HepG2 (cell line): ENCODE data around the gene TJP3. TPM values are rescaled to one million over a fixed set of nuclear protein-coding genes. Genes with fewer than 3 reads are reported as not detected.

Experiments
- BRCA1 ChIP-seq: sonication (generic); formaldehyde crosslinking; IDR thresholded peaks from 2 replicates; pipeline ENCODE4 v1.4.0; 2020; ENCODE audit warnings: missing genetic modification reagents
- MAX ChIP-seq: IDR thresholded peaks from 2 replicates; pipeline ENCODE4 v1.6.1; 2012; ENCODE audit warnings: inconsistent platforms
- NFE2 ChIP-seq: sonication (generic); formaldehyde crosslinking; IDR thresholded peaks from 2 replicates; pipeline ENCODE4 v1.4.0; 2020; ENCODE audit warnings: missing genetic modification reagents
- PRPF4 ChIP-seq: fragments of 200-400 bp; formaldehyde crosslinking; IDR thresholded peaks from 2 replicates; pipeline ENCODE4 v1.6.1; 2016; ENCODE audit warnings: low read length, low read depth; ENCODE audit not compliant: poor library complexity, severe bottlenecking
- RERE ChIP-seq: IDR thresholded peaks from 2 replicates; pipeline ENCODE4 v1.6.1; 2016; ENCODE audit warnings: low read depth, missing genetic modification reagents, missing compliant biosample characterization
- ZNF441 ChIP-seq: sonication (generic); formaldehyde crosslinking; IDR thresholded peaks from 2 replicates; pipeline ENCODE4 v1.7.0; 2021; ENCODE audit warnings: missing genetic modification reagents, borderline replicate concordance
- ZNF577 ChIP-seq: sonication (generic); formaldehyde crosslinking; IDR thresholded peaks from 2 replicates; pipeline ENCODE4 v1.4.0; 2020; ENCODE audit warnings: mild to moderate bottlenecking, low read depth, missing genetic modification reagents, borderline replicate concordance
- ZNF772 ChIP-seq: sonication (generic); formaldehyde crosslinking; IDR thresholded peaks from 2 replicates; pipeline ENCODE4 v1.5.0; 2020; ENCODE audit warnings: mild to moderate bottlenecking, missing genetic modification reagents
- polyA plus RNA-seq, 8 experiments: library from polyadenylated mRNA; depleted of rRNA in 3 of 8; stranded (reverse) in 7 of 8; unstranded in 1 of 8; fragments of >200 nt; fragmentation: Illumina TruSeq in 4 of 8; extraction: Trizol in 4 of 8; gene quantifications; 2 replicates each; pipeline versions ENCODE4 v1.2.1 to v1.2.3, GENCODE V29; 2011 to 2016; ENCODE audit warnings: low read depth in 4 of 8, missing spikeins in 1 of 8, mixed read lengths in 1 of 8; ENCODE audit not compliant: insufficient read depth in 1 of 8
- total RNA-seq, 5 experiments: library from RNA; depleted of rRNA; stranded (reverse); fragments of >200 nt; fragmentation: Illumina TruSeq; extraction: Trizol; gene quantifications; 2 replicates each; pipeline ENCODE4 v1.2.3, GENCODE V29; 2016; ENCODE audit warnings: low read depth in 1 of 5
- TF ChIP-seq, protein P1 (sequence below): sonication (generic); formaldehyde crosslinking; IDR thresholded peaks from 2 replicates; pipeline ENCODE4 v1.4.0; 2020; ENCODE audit warnings: mild to moderate bottlenecking, missing genetic modification reagents

Gene TJP3
- total and polyA plus RNA-seq, 2 of the 13 experiments (the other 11 are each of a cell fraction or from before 2014, with no cell fraction given), result 2.3 to 21.5 TPM

- TF ChIP-seq RERE (CRISPR knock-in tag), result no peak
- TF ChIP-seq NFE2 (CRISPR knock-in tag), result no peak
- no peak for TF ChIP-seq ZNF577 (CRISPR knock-in tag)
- TF ChIP-seq MAX, result no peak
- TF ChIP-seq, protein P1, sequence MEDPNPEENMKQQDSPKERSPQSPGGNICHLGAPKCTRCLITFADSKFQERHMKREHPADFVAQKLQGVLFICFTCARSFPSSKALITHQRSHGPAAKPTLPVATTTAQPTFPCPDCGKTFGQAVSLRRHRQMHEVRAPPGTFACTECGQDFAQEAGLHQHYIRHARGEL (CRISPR knock-in tag), result no peak
- no peak for TF ChIP-seq PRPF4
- TF ChIP-seq BRCA1 (CRISPR knock-in tag), result no peak
- TF ChIP-seq ZNF441 (CRISPR knock-in tag), result no peak
- TF ChIP-seq ZNF772 (CRISPR knock-in tag), result no peak
Observed at GRCh38 chr19:3738477-3739220, 30.5 kb downstream of the TJP3 start (continued).
